CD4-positive, alpha-beta T cell treated with Interleukin-15 for 1 hour (primary cell): ENCODE measurements around the gene LOC101059915.
"Not testable (repeated sequence)": the region's sequence is repeated elsewhere in the genome, so short reads cannot be mapped to it uniquely, and the experiment has no call there.

Source experiments
- DNase-seq: peaks from one replicate; pipeline ENCODE4 v3.0.0-alpha.2; 2020

The LOC101059915 gene

DNA sequence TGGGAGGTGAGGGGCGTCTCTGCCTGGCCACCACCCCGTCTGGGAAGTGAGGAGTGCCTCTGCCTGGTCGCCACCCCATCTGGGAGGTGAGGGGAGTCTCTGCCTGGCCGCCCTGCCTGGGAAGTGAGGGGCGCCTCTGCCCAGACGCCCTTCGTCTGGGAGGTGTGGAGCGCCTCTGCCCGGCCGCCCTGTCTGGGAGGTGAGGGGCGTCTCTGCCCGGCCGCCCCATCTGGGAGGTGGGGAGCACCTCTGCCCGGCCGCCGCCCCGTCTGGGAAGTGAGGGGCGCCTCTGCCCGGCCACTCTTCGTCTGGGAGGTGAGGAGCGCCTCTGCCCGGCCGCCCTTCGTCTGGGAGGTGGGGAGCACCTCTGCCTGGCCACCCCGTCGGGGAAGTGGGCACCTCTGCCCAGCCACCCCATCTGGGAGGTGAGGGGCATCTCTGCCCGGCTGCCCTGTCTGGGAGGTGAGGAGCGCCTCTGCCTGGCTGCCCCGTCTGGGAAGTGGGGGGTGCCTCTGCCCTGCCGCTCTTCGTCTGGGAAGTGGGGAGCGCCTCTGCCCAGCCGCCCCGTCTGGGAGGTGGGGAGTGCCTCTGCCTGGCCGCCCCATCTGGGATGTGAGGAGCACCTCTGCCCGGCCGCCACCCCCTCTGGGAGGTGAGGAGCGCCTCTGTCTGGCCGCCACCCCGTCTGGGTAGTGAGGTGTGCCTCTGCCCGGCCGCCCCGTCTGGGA, 8.9 kb downstream of the LOC101059915 start:
- not testable (repeated sequence) for DNase-seq

DNA sequence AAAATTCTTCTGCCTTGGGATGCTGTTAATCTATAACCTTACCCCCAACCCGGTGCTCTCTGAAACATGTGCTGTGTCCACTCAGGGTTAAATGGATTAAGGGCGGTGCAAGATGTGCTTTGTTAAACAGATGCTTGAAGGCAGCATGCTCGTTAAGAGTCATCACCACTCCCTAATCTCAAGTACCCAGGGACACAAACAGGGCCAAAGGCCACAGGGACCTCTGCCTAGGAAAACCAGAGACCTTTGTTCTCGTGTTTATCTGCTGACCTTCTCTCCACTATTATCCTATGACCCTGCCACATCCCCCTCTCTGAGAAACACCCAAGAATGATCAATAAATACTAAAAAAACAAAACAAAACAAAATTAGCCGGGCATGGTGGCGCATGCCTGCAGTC, 9.8 kb downstream of the LOC101059915 start:
- not testable (repeated sequence) for DNase-seq

DNA sequence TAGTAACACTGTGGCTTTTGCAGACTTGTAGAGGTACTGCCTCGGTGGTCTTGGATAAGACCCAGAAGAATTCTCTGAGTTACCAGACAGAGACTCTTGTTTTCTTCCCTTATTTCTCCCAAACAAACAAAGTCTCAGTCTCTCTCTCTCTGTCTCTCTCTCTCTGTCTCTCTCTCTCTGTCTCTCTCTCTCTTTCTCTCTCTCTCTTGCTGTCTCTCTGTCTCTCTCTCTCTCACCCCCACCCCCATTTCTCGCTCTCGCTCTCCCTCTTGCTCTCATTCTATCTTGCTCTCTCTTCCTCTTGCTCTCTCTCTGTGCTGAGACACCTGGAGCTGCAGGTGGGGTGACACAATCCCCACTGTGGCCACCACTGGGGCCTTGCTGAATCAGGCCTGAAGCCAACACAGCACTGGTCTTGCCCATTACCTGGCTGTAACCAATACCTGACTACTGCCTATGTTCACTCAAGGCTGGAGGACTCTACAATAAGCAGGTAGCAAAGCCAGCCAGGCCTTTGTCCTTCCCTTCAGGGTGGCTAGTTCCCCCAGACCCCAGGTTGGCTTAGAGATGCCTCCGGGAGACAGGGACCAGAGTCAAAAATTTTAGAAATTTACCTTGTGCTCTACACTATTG, 12.3 kb downstream of the LOC101059915 start:
- DNase-seq, result no peak

DNA sequence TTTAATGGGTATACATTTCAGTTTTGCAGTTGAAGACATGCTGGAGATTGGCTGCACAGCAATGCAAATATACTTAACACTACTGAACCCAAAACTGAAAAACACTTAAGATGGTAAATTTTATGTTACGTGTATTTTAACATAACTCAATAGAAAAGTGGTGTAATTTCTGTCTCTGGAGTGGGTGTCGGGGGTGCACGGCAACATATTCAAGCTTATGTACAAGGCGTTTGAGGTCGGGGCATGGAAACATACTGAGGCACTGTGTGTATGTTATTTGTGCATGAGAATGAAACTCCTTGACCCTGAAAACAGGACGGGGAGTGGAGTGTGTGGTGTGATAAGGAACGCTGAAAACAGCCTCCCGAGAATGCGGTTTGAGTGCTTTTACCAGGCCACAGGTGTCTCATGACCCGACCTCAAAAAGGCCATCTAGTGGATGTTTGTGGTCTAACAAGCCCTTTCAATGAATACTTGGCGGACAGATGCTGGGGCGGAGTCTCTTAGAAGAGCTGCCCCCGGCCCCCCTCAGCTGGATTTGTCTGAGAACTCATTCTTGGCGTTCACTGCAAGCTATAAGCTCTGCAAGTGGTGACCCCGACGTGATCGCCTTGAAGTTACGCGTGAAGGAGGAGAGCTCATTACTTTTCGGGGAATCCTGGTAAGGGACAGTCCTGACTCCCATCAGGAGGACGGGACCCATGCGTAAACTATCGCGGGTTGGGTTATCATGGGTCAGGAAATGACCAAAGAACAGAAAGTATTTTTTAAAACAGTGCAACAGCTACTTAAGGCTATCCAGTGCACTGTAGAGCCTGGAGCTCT, 29.5 kb downstream of the LOC101059915 start:
- not testable (repeated sequence) for DNase-seq

DNA sequence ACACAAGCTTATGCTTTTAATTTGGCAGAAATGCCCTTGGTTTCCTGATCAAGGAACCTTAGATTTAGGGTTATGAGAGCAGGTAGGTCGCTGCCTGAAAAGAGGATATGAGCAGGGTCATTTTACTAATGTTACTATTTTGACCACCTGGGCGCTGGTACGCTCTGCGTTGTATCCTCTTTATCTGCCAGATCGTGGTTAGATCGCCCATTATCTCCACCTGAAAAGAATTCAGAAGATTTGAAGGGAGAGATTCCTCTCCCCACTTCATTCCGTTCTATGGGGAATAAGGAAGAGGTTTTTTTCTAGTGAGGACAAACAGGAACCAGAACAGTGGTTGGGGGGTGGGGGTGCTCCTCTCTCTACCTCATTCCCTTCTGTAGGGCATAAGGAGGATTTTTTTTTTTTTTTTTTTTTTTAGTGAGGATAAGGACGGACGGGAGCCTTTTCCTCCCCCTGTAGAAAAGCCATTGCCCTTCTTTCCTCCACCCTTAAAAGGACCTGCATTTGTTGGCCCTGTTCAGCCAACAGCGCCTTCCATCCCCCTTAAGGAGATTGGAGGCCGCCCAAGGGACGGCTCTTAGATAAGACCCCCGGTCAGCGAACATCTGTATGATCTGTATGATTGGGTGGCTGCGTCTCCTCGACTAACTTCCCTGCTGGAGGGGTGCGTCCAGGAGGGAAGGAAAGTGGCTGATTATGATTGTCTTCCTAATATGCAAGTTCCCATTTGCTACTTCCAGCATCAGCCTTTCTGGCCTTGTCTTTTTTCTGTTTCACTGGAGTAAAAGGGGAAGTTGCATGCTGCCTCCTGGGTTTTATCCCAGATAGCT, 30.3 kb downstream of the LOC101059915 start:
- not testable (repeated sequence) for DNase-seq

DNA sequence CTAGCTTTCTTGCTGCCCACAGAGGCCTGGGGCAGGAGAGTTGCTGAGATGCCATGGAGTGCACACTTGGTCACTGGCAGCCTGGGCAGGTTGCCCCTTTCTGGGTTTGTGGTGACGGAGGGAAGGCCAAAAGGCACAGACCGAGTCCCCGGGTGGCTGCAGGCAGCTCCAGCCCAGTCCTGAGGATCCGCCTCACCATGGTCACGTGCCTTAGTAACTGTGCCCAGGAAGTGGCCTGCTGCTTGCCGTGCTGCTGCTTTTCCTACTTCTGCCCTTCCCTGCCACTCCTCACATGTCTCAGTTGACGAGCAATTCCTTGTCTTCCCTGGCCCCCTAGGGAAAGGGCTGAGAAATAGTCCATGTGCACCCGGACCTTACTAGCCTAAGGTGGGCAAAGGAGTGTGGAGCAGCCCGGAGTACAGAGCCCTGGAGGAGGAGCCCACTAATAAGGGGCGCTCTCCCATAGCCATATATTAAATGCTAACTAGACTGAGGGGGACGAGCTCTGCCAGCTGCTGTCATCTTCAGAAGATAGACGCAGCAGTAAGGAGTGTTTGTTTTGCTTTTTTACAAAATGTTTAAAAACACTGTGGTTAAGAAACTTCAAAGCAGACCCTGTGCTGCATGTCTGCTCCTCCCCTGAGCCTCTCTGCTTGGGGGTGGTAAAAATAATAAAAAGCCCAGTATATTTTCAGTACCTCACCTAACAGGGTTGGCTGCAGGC, 31.1 kb downstream of the LOC101059915 start:
- DNase-seq, result not testable (repeated sequence)

DNA sequence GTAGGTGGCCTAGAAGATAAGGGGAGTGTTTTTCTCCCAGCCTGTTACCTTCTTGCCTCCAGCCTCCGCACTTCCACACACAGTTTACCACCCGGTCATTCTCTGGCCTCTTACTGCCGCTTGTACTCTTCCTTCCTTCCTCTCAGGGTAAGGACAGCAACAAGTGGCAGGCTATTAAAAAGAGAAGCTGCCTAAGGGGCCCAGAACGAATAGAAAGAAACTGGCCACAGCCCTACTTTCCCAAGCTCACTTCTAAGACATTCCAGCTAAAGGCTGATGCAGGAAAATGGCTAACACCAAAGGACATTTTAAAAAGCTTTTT, 31.6 kb downstream of the LOC101059915 start:
- not testable (repeated sequence) for DNase-seq

DNA sequence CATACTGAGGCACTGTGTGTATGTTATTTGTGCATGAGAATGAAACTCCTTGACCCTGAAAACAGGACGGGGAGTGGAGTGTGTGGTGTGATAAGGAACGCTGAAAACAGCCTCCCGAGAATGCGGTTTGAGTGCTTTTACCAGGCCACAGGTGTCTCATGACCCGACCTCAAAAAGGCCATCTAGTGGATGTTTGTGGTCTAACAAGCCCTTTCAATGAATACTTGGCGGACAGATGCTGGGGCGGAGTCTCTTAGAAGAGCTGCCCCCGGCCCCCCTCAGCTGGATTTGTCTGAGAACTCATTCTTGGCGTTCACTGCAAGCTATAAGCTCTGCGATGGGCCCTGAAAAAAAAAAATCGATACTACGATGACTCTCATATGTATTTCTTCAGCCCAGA, 35.5 kb downstream of the LOC101059915 start:
- not testable (repeated sequence) for DNase-seq

DNA sequence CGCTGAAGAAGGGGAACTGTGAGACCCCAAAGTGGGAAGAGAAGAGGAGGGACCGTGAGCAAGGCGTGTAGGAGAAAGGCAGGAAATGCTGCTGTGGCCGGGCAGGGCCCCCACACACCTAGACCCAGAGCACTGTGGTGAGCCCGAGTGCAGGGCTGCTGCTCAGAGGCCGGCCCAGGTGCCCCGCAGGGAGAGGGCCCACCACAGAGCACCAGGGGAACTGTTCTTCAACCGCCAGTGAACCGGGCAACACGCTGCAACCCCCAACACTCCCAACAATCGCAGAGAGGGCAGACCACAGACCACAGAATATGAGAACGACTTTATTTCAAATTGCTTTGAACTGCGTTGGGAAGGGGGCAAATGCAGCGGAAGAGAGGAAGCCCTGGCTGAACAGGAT, 46.7 kb downstream of the LOC101059915 start:
- DNase-seq, result not testable (repeated sequence)

DNA sequence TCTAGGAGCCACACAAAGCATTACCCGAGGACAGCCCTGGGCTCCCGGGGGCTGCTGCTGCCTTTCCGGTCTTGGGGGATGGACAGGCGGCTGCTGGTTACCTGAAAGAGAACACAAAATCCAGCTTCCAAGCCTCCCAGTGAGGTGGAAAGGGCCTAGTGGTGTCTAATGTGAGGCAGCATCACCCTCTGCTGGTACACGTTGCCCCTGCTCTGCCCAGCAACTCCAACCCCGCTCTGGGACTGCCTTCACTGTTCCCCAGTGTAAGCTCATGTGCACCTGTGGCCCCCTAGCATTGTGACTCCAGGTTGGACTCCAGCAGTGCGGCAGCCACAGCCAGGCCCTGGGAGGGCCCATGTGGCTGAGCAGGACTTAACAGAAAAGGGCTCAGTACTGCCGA, 48.2 kb downstream of the LOC101059915 start:
- DNase-seq, result not testable (repeated sequence)

DNA sequence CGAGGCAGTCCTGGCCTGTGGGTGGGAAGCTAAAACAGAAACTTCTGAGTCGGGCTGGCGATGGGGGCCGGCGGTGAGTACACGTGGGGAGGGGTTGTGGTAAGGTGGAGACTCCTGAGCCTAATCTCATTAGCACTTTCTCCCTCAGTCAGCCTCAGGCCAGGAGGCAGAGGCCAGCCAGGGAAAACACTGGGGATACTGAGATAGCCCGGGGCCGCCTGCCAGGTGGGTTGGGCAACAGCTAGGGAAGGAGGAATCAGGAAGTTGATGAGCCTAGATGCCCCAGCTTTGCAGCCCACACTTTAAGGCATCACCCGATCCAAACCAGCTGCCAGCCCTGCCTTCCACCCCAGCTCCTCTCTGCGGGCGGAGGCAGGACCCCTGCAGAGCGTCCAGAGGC, 49.0 kb downstream of the LOC101059915 start:
- DNase-seq, result not testable (repeated sequence)

DNA sequence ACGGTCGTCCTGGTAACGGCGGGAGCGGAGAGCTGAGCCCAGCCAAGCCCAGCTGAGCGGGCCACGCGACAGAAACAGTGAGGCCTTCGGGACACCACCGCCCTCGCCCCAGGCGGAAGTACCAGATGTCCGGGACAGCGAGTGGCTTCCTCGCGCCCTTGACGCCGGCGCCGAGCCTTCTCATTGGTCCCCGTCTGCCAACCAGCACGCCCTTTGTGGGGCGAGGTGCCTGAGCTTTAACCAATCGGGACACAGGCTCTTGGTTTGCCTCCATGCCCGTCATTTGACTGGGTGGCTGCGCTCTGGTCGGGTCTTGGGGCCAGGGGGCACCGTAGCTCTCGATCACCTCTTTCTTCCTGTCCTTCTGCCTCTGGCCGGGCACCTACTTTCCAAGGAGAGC, 50.8 kb downstream of the LOC101059915 start, which contains the start of gene CXorf49:
Gene CXorf49, minus strand, starts transcription at position 101 of the 400 bp plus-strand sequence. CDS start 134 bp downstream, outside the sequence.
- not testable (repeated sequence) for DNase-seq

DNA sequence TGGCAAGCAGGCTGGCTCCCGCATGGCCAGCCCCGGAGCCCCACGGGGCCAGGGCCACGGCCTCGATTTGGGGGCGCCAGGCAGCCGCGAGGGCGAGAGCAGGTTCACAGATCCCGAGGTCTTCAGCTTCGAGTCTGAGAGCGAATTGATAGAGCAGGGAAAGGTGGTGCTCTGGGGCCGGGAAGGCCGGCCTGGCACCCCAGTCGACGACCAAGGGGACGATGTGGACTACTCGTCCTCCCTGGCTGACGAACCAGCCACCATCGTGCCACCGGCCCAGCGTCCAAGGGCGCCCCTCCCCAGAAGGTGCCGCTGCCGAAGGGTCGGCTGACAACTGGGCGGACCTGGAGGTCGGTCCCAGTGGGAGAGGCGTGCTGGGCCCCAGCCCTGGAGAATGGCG, 51.8 kb downstream of the LOC101059915 start:
- DNase-seq, result not testable (repeated sequence)

DNA sequence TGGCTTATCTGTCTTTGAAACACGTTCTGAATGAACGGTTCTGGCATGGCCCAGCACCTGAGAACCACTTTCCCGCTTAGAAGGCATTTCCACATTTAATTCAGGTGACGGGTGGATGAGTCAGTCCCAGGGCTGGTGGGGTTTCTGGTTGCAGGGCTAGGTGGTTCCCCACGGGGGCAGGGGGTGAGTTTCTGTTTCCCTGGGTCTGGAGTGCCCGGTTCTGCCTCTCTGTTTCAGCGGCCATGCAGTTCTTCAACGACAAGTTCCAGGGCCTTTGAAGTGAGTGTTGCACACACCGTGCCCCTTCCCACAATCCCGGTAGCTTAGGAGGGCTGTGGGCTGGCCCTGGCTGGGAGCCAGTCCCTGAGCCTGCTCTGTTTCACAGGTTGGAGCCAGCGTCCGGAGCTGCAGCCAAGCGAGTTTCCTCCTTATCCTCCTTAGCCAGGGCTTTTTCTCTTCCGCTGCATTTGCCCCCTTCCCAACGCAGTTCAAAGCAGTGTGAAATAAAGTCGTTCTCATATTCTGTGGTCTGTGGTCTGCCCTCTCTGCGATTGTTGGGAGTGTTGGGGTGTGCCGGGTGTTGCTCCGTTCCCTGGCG, 53.0 kb downstream of the LOC101059915 start:
- not testable (repeated sequence) for DNase-seq
